Neural cell (in vitro differentiated cells): ENCODE data around the gene ADAM10. TPM values are rescaled to one million over a fixed set of nuclear protein-coding genes. Genes with fewer than 3 reads are reported as not detected.

Experiments used
- H2AFZ ChIP-seq: fragments of 200-600, 300-800 bp; sonication (generic), shearing (Covaris generic); 2 replicates; pipeline ENCODE4 v1.6.0; 2014; ENCODE audit warnings: low read depth, mild to moderate bottlenecking, antibody characterized with exemption, low read length, moderate library complexity
- H3F3A ChIP-seq: fragments of 200-600 bp; shearing (Covaris generic); 2 replicates; pipeline ENCODE4 v1.6.1; 2016; ENCODE audit warnings: mild to moderate bottlenecking, moderate library complexity, mixed read lengths, antibody characterized with exemption, low read length; ENCODE audit not compliant: insufficient read depth, poor library complexity, severe bottlenecking
- H3K27ac ChIP-seq: fragments of 200-600, 300-800 bp; sonication (generic), shearing (Covaris generic); 2 replicates; pipeline ENCODE4 v1.5.1; 2014; ENCODE audit warnings: mild to moderate bottlenecking, low read length, moderate library complexity
- H3K27me3 ChIP-seq: fragments of 300-800, 200-600 bp; sonication (generic), shearing (Covaris generic); 2 replicates; pipeline ENCODE4 v1.6.0; 2014; ENCODE audit warnings: mild to moderate bottlenecking, low read depth, low read length, moderate library complexity; ENCODE audit not compliant: insufficient read depth
- H3K36me3 ChIP-seq: fragments of 300-800, 200-600 bp; sonication (generic), shearing (Covaris generic); 2 replicates; pipeline ENCODE4 v1.5.1; 2014; ENCODE audit warnings: mild to moderate bottlenecking, antibody characterized with exemption, low read length, moderate library complexity; ENCODE audit not compliant: insufficient read depth
- H3K4me2 ChIP-seq: fragments of 300-800, 200-600 bp; sonication (generic), shearing (Covaris generic); 2 replicates; pipeline ENCODE4 v1.6.0; 2014; ENCODE audit warnings: mild to moderate bottlenecking, low read length
- H3K4me3 ChIP-seq: fragments of 300-800, 200-600 bp; sonication (generic), shearing (Covaris generic); 2 replicates; pipeline ENCODE4 v1.5.1; 2014; ENCODE audit warnings: mild to moderate bottlenecking, low read length, moderate library complexity
- H3K79me2 ChIP-seq: fragments of 200-600 bp; shearing (Covaris generic); replicated peaks from 2 replicates; pipeline ENCODE4 v1.6.0; 2014; ENCODE audit warnings: mild to moderate bottlenecking, low read length, moderate library complexity; ENCODE audit not compliant: insufficient read depth
- H3K9ac ChIP-seq: fragments of 300-800, 200-600 bp; sonication (generic), shearing (Covaris generic); 2 replicates; pipeline ENCODE4 v1.6.1; 2016; ENCODE audit warnings: mild to moderate bottlenecking, low read length, mixed read lengths
- H3K9me2 ChIP-seq: fragments of 200-600 bp; shearing (Covaris generic); 2 replicates; pipeline ENCODE4 v1.6.1; 2016; ENCODE audit warnings: mild to moderate bottlenecking, low read length, mixed read lengths; ENCODE audit not compliant: insufficient read depth
- H3K9me3 ChIP-seq: fragments of 200-600, 300-800 bp; sonication (generic), shearing (Covaris generic); 2 replicates; pipeline ENCODE4 v1.6.1; 2016; ENCODE audit warnings: mild to moderate bottlenecking, mixed run types, low read length, moderate library complexity, mixed read lengths
- H4K20me1 ChIP-seq: fragments of 200-600 bp; shearing (Covaris generic); 2 replicates; pipeline ENCODE4 v1.6.1; 2016; ENCODE audit warnings: mild to moderate bottlenecking, mixed run types; ENCODE audit not compliant: insufficient read depth
- CTCF ChIP-seq: fragments of 450-650 bp; IDR thresholded peaks from 2 replicates; pipeline ENCODE4 v1.5.1; 2014; ENCODE audit warnings: antibody characterized with exemption, mild to moderate bottlenecking, moderate library complexity; ENCODE audit not compliant: poor library complexity, severe bottlenecking
- EP300 ChIP-seq: fragments of 450-650 bp; conservative IDR thresholded peaks from 2 replicates; pipeline ENCODE4 v1.6.1; 2014; ENCODE audit warnings: antibody characterized with exemption, mild to moderate bottlenecking, moderate library complexity; ENCODE audit not compliant: poor library complexity, severe bottlenecking
- EZH2 ChIP-seq: fragments of 200-600, 300-800 bp; shearing (Covaris generic), sonication (generic); IDR thresholded peaks from 2 replicates; pipeline ENCODE4 v1.6.1; 2014; ENCODE audit warnings: antibody characterized with exemption, low read length, borderline replicate concordance, mild to moderate bottlenecking; ENCODE audit not compliant: insufficient read depth, poor library complexity, severe bottlenecking
- MXI1 ChIP-seq: fragments of 450-650 bp; conservative IDR thresholded peaks from 2 replicates; pipeline ENCODE4 v1.6.1; 2014; ENCODE audit warnings: antibody characterized with exemption, mild to moderate bottlenecking; ENCODE audit not compliant: poor library complexity, severe bottlenecking
- POLR2AphosphoS5 ChIP-seq: IDR thresholded peaks from 2 replicates; pipeline ENCODE4 v1.6.1; 2012
- RAD21 ChIP-seq: fragments of 450-650 bp; conservative IDR thresholded peaks from 2 replicates; pipeline ENCODE4 v1.6.1; 2014; ENCODE audit warnings: antibody characterized with exemption, mild to moderate bottlenecking, moderate library complexity
- REST ChIP-seq: IDR thresholded peaks from 2 replicates; pipeline ENCODE4 v1.6.1; 2012; ENCODE audit warnings: borderline replicate concordance
- SMC3 ChIP-seq: fragments of 450-650 bp; conservative IDR thresholded peaks from 2 replicates; pipeline ENCODE4 v1.6.1; 2014; ENCODE audit warnings: antibody characterized with exemption, mild to moderate bottlenecking, moderate library complexity; ENCODE audit not compliant: poor library complexity
- TAF1 ChIP-seq: IDR thresholded peaks from 2 replicates; pipeline ENCODE4 v1.6.1; 2012; ENCODE audit warnings: low read depth
- polyA plus RNA-seq: library from polyadenylated mRNA; depleted of rRNA; stranded (reverse); fragments of >200 nt; gene quantifications from 2 replicates; pipeline ENCODE4 v1.2.3, GENCODE V29; 2014

The ADAM10 gene
- polyA plus RNA-seq, 1 donor from 2014 or later: 66.3 TPM

GRCh38 chr15:58701376-58701775 is 48.1 kb downstream of the ADAM10 start:
- Histone ChIP-seq H3K36me3 (no peaks in the 10 kb centered on the region), H3K9ac (no peak overlapping the region), H3K27ac (no peak overlapping the region), H2AFZ (no peak overlapping the region), H3K4me2 (no peak overlapping the region), H3K27me3 (no peaks in the 10 kb centered on the region), H3F3A (no peaks in the 10 kb centered on the region), H3K4me3 (no peak overlapping the region), H3K79me2 (peaks cover 50% of the 10 kb centered on the region), H4K20me1 (no peaks in the 10 kb centered on the region), H3K9me2 (no peaks in the 10 kb centered on the region), H3K9me3 (peaks cover 6% of the 10 kb centered on the region)
- TF ChIP-seq RAD21: no peak
- no peak for TF ChIP-seq POLR2AphosphoS5
- TF ChIP-seq SMC3: no peak
- TF ChIP-seq TAF1: no peak
- TF ChIP-seq EZH2: no peak
- TF ChIP-seq REST: no peak
- TF ChIP-seq MXI1: no peak
- TF ChIP-seq EP300: no peak

- no peak overlapping the region for H3K27ac ChIP-seq
- H3F3A ChIP-seq: no peaks in the 10 kb centered on the region
- H3K79me2 ChIP-seq: peaks cover 58% of the 10 kb centered on the region
- no peaks in the 10 kb centered on the region for H3K9me2 ChIP-seq
- H3K9me3 ChIP-seq: peaks cover 6% of the 10 kb centered on the region
- H3K36me3 ChIP-seq: no peaks in the 10 kb centered on the region
- no peaks in the 10 kb centered on the region for H4K20me1 ChIP-seq
- no peak overlapping the region for H2AFZ ChIP-seq
- no peak overlapping the region for H3K4me2 ChIP-seq
- H3K9ac ChIP-seq: no peak overlapping the region
- no peak for TF ChIP-seq EP300
- no peak overlapping the region for H3K4me3 ChIP-seq
- H3K27me3 ChIP-seq: no peaks in the 10 kb centered on the region
These were observed 49.7 kb downstream of the ADAM10 start for GRCh38 chr15:58699769-58700168.

GRCh38 chr15:58698887-58699641 is 50.4 kb downstream of the ADAM10 start:
- Histone ChIP-seq H3K4me3 (no peak overlapping the region), H2AFZ (no peak overlapping the region)

More at GRCh38 chr15:58698887-58699641, 50.4 kb downstream of the ADAM10 start:
- Histone ChIP-seq H4K20me1 (no peaks in the 10 kb centered on the region), H3F3A (no peaks in the 10 kb centered on the region), H3K27ac (no peak overlapping the region), H3K36me3 (no peaks in the 10 kb centered on the region), H3K9me3 (peaks cover 6% of the 10 kb centered on the region), H3K9ac (no peak overlapping the region), H3K4me2 (no peak overlapping the region), H3K79me2 (peaks cover 59% of the 10 kb centered on the region), H3K9me2 (no peaks in the 10 kb centered on the region), H3K27me3 (no peaks in the 10 kb centered on the region)
- TF ChIP-seq RAD21 (no peak), EZH2 (no peak), CTCF (no peak), SMC3 (no peak), MXI1 (no peak), TAF1 (no peak), POLR2AphosphoS5 (no peak), EP300 (no peak), REST (no peak)
